HEK293T (cell line): ENCODE data around the gene DNAJC4.

ENCODE experiments used
- CTCF ChIA-PET: fragments of 350-600 bp; formaldehyde crosslinking; extraction: SDS; loops from one replicate; lab custom pipeline; 2021; ENCODE audit warnings: antibody characterized with exemption, inconsistent platforms; lab: Yijun Ruan, JAX
- POLR2A ChIA-PET: fragments of 350-600 bp; formaldehyde crosslinking; extraction: SDS; loops from one replicate; lab custom pipeline; 2020; ENCODE audit warnings: antibody characterized with exemption, inconsistent platforms; lab: Yijun Ruan, JAX
- DNase-seq: peaks from one replicate; pipeline ENCODE4 v3.0.0; 2012; ENCODE audit warnings: mixed read lengths; ENCODE audit errors: extremely low spot score
- ARNT ChIP-seq: fragments of 450-650 bp; IDR thresholded peaks from 2 replicates; pipeline ENCODE4 v1.6.1; 2017; ENCODE audit warnings: mild to moderate bottlenecking
- BHLHE40 ChIP-seq: fragments of 450-650 bp; IDR thresholded peaks from 2 replicates; pipeline ENCODE4 v1.6.1; 2016; ENCODE audit warnings: mild to moderate bottlenecking, moderate library complexity, borderline replicate concordance
- CTBP1 ChIP-seq: fragments of 450-650 bp; IDR thresholded peaks from 2 replicates; pipeline ENCODE4 v1.6.1; 2016; ENCODE audit warnings: borderline replicate concordance
- ELF4 ChIP-seq: fragments of 450-650 bp; IDR thresholded peaks from 2 replicates; pipeline ENCODE4 v1.6.1; 2017; ENCODE audit warnings: antibody characterized with exemption
- FOXA1 ChIP-seq: fragments of 450-650 bp; IDR thresholded peaks from 2 replicates; pipeline ENCODE4 v1.6.1; 2016; ENCODE audit warnings: mild to moderate bottlenecking
- FOXK2 ChIP-seq: fragments of 450-650 bp; IDR thresholded peaks from 2 replicates; pipeline ENCODE4 v1.6.1; 2016; ENCODE audit warnings: mild to moderate bottlenecking
- FOXM1 ChIP-seq: fragments of 450-650 bp; IDR thresholded peaks from 2 replicates; pipeline ENCODE4 v1.6.1; 2017; ENCODE audit warnings: mild to moderate bottlenecking, borderline replicate concordance
- HDGF ChIP-seq: fragments of 450-650 bp; IDR thresholded peaks from 2 replicates; pipeline ENCODE4 v1.6.1; 2017; ENCODE audit warnings: antibody characterized with exemption, borderline replicate concordance
- L3MBTL2 ChIP-seq: fragments of 450-650 bp; conservative IDR thresholded peaks from 2 replicates; pipeline ENCODE4 v1.6.1; 2016; ENCODE audit warnings: mild to moderate bottlenecking
- LEF1 ChIP-seq: fragments of 450-650 bp; IDR thresholded peaks from 2 replicates; pipeline ENCODE4 v1.6.1; 2017; ENCODE audit warnings: mild to moderate bottlenecking, borderline replicate concordance
- NFRKB ChIP-seq: fragments of 450-650 bp; IDR thresholded peaks from 2 replicates; pipeline ENCODE4 v1.6.1; 2016; ENCODE audit warnings: mild to moderate bottlenecking, moderate library complexity
- SP1 ChIP-seq: fragments of 450-650 bp; IDR thresholded peaks from 2 replicates; pipeline ENCODE4 v1.6.1; 2017
- SUZ12 ChIP-seq: fragments of 450-650 bp; IDR thresholded peaks from 2 replicates; pipeline ENCODE4 v1.6.1; 2016; ENCODE audit warnings: mild to moderate bottlenecking
- TARDBP ChIP-seq: fragments of 450-650 bp; IDR thresholded peaks from 2 replicates; pipeline ENCODE4 v1.6.1; 2016
- ZNF384 ChIP-seq: fragments of 450-650 bp; IDR thresholded peaks from 2 replicates; pipeline ENCODE4 v1.6.1; 2016
- TF ChIP-seq, protein P1 (sequence below): fragments of 450-650 bp; IDR thresholded peaks from 2 replicates; pipeline ENCODE4 v1.6.1; 2016

The DNAJC4 gene, protein sequence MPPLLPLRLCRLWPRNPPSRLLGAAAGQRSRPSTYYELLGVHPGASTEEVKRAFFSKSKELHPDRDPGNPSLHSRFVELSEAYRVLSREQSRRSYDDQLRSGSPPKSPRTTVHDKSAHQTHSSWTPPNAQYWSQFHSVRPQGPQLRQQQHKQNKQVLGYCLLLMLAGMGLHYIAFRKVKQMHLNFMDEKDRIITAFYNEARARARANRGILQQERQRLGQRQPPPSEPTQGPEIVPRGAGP

DNA sequence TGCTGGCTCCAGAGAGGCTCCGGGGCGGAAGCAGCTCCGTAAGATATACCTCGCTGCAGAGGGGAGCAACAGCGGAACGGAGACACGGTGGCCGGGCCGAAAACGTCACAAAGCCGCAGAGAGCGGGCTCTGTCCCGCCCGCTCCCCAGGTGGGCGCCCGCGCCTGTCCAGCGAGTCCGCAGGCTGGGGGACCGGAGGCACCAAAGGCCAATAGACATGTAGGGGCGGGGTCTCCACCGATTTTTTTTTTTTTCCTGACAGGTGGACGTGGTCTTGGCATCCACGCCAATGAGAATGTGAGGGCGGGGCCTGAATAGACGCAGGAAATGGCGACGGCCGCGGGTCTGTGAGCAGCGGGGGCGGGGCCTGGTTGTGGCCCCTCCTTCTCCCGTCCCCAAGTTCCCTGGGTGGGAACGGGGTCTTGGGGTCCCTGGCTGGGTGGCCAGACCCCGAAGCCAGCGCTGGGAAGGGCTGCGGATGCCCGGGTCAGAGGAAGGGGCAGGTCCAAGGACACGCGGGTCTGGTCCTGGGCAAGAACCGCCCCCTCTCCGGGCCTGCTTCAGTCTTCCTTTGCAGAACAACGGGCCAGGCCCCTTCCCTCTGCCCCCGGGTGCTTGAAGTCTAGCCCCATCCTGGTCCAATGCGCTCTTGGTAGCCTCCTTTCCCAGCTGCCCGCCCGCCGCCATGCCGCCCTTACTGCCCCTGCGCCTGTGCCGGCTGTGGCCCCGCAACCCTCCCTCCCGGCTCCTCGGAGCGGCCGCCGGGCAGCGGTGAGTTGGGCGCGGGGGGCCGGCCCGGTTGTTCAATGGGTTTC, at the start of gene DNAJC4:
Gene DNAJC4, plus strand, starts transcription at position 378 of the 814 bp plus-strand sequence. Its CDS starts 307 bp downstream, at position 685.
- POLR2A ChIA-PET = interaction anchor here (0.7 to 5.3 kb wide), 5 partner anchors 14 to 49 kb away, joined by 3 to 59 read pairs (median 3); partner anchors contain the start of genes FKBP2 and PPP1R14B
- CTCF ChIA-PET = no interaction called here
- peak; percentile 79 for DNase-seq
- TF ChIP-seq ZNF384 (peak; percentile 96), FOXA1 (no peak)
- TF ChIP-seq, protein P1, sequence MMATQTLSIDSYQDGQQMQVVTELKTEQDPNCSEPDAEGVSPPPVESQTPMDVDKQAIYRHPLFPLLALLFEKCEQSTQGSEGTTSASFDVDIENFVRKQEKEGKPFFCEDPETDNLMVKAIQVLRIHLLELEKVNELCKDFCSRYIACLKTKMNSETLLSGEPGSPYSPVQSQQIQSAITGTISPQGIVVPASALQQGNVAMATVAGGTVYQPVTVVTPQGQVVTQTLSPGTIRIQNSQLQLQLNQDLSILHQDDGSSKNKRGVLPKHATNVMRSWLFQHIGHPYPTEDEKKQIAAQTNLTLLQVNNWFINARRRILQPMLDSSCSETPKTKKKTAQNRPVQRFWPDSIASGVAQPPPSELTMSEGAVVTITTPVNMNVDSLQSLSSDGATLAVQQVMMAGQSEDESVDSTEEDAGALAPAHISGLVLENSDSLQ = peak; percentile 83

DNA sequence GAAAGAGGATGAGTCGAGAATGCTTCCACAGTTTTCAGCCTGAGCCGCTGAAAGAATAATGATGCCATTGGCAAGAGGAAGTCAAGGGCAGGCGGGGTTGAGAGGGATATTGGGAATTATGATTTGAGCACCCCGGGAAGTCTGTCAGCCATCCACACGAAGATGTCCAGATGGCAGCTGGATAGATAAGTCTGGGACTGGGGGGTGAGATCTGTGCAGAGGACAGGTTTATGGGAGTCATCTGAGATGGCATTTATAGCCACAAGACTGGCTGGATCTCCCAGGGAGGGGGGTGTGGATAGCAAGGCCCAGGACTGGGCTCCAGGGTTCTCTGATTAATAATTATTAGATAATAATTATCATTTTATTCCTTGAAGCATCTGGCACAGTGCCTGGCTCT, 49.5 kb upstream of the DNAJC4 start:
- ChIA-PET CTCF (no interaction called here), POLR2A (interaction anchor here (1.1 to 2.6 kb wide), 6 partner anchors 14 to 89 kb away, joined by 3 to 20 read pairs (median 4); partner anchors contain the start of gene MACROD1)
- DNase-seq = no peak

DNA sequence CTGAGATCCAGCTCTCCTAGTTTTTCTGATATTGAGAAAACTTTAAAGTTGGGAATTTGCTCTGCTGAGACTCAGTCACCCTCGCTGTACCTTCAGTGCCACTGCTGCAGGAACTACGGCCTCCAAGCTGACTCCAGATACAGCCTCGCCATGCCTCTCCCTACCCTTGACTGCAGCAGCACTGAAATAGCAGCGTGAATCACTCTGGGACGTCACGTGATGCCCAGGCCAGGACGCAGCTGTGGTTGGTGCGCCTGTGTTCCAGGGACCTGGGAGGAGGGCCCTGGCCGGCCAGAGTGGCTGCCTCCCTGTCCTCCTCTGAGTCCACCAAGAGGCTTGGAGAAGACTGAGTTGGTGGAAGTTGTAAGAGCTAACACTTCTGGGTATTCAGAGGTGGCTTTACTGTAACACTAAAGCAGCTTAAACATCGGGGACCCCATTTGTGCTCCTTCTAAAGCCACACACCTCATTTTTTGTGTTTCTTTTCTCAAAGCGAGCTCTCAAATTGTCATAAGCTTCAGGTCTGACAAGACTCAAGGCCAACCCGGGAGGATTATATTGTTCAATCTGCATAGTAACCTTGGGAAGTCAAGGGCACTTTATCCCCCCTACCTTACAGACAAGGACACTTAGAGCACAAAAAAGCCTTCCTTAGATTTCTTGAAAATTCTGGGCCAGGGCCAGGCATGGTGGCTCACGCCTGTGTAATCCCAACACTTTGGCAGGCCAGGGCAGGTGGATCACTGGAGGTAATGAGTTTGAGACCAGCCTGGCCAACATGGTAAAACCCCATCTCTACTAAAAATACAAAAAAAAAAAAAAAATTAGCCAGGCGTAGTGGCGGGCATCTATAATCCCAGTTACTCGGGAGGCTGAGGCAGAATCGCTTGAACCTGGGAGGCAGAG, 48.6 kb upstream of the DNAJC4 start:
- ChIA-PET POLR2A (interaction anchor here (0.7 to 2.6 kb wide), 10 partner anchors 12 to 136 kb away, joined by 3 to 20 read pairs (median 4); partner anchors contain the start of genes MACROD1, NUDT22, PRDX5 and TRPT1), CTCF (interaction anchor here (0.6 to 0.7 kb wide), 2 partner anchors 68 to 143 kb away, joined by 3 read pairs; no protein-coding TSS in a partner anchor)
- peak; percentile 58 for TF ChIP-seq L3MBTL2
- TF ChIP-seq NFRKB = no peak
- peak; percentile 79 for DNase-seq

More for the DNA sequence above, 49.5 kb upstream of the DNAJC4 start:
- no peak for TF ChIP-seq ZNF384

DNA sequence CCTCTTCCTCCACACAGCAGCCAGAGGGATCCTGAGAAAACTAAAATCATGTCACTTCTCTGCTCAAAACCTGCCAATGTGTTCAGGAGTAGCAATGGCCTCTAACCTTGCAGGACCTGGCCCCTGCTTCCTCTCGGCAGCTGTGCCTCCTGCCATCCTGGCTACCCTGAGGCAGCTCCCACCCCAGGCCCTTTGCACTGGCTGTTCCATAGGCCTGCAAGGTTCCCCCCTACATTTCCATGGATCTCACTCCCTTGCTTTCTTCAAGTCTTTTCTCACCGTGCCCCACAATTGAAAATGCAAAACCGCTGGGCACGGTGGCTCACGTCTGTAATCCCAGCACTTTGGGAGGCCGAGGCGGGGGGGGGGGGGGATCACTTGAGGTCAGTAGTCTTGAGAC, 46.5 kb upstream of the DNAJC4 start:
- POLR2A ChIA-PET = interaction anchor here (1.2 to 2.5 kb wide), 5 partner anchors 9 to 85 kb away, joined by 3 to 27 read pairs (median 4); partner anchors contain the start of gene MACROD1
- TF ChIP-seq, protein P1 = no peak
- no peak for TF ChIP-seq LEF1
- no peak for TF ChIP-seq TARDBP
- TF ChIP-seq FOXM1 = no peak
- TF ChIP-seq ARNT = no peak
- TF ChIP-seq NFRKB = no peak
- TF ChIP-seq ZNF384 = no peak
- no peak for TF ChIP-seq FOXA1
- TF ChIP-seq SUZ12 = no peak
- no peak for TF ChIP-seq SP1
- no peak for TF ChIP-seq L3MBTL2
- no peak for TF ChIP-seq FOXK2
- no peak for DNase-seq
- CTCF ChIA-PET = no interaction called here

DNA sequence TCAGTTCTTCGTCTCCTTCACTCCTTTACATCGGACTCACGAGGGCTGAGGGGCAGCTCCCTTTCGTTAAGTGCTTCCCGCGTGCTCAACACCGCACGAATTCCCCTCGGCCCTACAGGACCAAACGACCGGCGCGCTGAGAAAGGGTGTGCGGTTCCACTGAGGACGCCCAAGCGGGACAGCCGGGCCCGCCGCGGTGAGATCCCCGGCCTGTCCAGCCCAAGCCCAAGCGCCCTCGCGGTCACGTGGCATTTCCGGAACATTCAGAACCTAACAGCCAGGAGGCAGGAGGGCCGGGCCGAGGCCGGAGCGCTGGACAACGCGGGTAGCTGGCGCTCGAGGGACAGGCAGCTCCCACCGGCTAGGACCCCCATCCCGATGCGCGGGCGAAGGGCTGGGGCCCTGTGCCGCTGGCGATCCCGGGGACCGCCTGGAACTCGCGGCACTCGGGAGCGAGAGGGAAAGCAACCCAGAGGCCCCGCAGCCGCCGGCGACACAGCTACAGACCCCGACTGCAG, 45.1 kb upstream of the DNAJC4 start:
- POLR2A ChIA-PET = interaction anchor here (0.6 to 2.5 kb wide), 37 partner anchors 9 to 319 kb away, joined by 3 to 27 read pairs (median 4); partner anchors contain the start of genes COX8A, DNAJC4, FERMT3 and MACROD1
- CTCF ChIA-PET = interaction anchor here (2.2 kb wide), 1 partner anchor 20 kb away, joined by 18 read pairs; no protein-coding TSS in a partner anchor
- DNase-seq = no peak
- no peak for TF ChIP-seq FOXK2
- TF ChIP-seq BHLHE40 = no peak
- TF ChIP-seq SUZ12 = no peak
- no peak for TF ChIP-seq FOXM1
- peak; percentile 74 for TF ChIP-seq ELF4
- no peak for TF ChIP-seq CTBP1
- TF ChIP-seq LEF1 = peak; percentile 49; the same call in 1 of the 2 replicates
- peak; percentile 97 for TF ChIP-seq L3MBTL2

DNA sequence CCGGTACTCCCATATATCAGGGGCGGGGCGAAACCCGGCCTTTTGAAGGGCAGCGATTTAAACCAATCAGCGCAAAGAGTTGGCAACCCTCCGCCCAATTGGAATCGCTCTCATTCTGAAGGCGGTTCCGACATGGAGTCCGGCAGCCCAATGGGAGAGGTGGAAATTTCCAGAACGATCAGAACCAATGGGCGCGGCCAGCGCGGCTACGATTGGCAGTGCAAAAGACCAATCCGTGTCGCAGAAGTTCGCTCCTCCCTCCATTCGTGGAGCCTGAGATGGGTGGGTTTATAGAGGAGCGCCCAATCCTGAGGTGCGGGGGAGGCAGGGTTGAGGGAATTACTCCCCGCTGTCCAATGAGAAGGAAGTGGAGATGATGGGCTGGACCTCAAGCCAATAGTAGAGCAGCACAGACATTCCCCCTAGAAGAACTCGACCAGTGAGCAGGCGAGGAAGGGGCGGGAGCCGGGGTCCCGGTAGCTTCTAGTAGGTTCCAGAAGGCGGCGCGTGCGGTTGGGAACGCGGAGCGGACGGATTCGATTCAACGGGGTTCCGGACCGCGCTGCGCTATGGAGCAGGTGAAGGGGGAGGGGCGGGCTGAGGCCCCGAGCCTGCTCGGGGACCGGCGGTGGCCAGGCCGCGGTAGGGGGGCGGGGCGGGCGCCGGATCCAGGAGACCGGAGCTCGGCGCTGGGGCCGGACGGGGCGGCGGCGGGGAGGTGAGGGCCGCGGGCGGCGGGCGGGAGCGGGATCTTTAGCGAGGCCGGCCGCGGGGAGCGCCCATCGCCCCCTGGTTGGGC, 44.5 kb upstream of the DNAJC4 start, which contains the start of gene STIP1:
Gene STIP1, plus strand, starts transcription at position 479 of the 799 bp plus-strand sequence. Its CDS starts 91 bp downstream, at position 570.
- DNase-seq = peak; percentile 94
- ChIA-PET POLR2A (interaction anchor here (0.7 to 2.5 kb wide), 28 partner anchors 10 to 320 kb away, joined by 3 to 27 read pairs (median 6); partner anchors contain the start of genes COX8A, FERMT3, MACROD1 and NUDT22), CTCF (interaction anchor here (2.2 kb wide), 1 partner anchor 19 kb away, joined by 18 read pairs; no protein-coding TSS in a partner anchor)

More for the DNA sequence above, 44.5 kb upstream of the DNAJC4 start, which contains the start of gene STIP1:
- TF ChIP-seq SUZ12 = no peak
- TF ChIP-seq TARDBP = no peak
- no peak for TF ChIP-seq HDGF
- no peak for TF ChIP-seq FOXM1
- no peak for TF ChIP-seq ELF4
- TF ChIP-seq L3MBTL2 = peak; percentile 73
- no peak for TF ChIP-seq BHLHE40
- TF ChIP-seq, protein P1 = peak; percentile 100
- no peak for TF ChIP-seq NFRKB
- no peak for TF ChIP-seq CTBP1
- no peak for TF ChIP-seq ZNF384
- peak; percentile 90 for TF ChIP-seq ARNT
- TF ChIP-seq FOXA1 = no peak
- no peak for TF ChIP-seq SP1
- no peak for TF ChIP-seq FOXK2
- TF ChIP-seq LEF1 = no peak; the same call in 1 of the 2 replicates
